C4-2B (cell line): ENCODE measurements around the gene GPR150.

Source experiments
- H3K27ac ChIP-seq: fragments of 450-650 bp; 2 replicates; pipeline ENCODE4 v1.5.1; 2017
- ZFX ChIP-seq: fragments of 450-650 bp; IDR thresholded peaks from 2 replicates; pipeline ENCODE4 v1.6.1; 2017
- TF ChIP-seq, protein P1 (sequence below): fragments of 450-650 bp; conservative IDR thresholded peaks from 2 replicates; pipeline ENCODE4 v1.5.1; 2017; ENCODE audit warnings: mild to moderate bottlenecking

The GPR150 gene

DNA sequence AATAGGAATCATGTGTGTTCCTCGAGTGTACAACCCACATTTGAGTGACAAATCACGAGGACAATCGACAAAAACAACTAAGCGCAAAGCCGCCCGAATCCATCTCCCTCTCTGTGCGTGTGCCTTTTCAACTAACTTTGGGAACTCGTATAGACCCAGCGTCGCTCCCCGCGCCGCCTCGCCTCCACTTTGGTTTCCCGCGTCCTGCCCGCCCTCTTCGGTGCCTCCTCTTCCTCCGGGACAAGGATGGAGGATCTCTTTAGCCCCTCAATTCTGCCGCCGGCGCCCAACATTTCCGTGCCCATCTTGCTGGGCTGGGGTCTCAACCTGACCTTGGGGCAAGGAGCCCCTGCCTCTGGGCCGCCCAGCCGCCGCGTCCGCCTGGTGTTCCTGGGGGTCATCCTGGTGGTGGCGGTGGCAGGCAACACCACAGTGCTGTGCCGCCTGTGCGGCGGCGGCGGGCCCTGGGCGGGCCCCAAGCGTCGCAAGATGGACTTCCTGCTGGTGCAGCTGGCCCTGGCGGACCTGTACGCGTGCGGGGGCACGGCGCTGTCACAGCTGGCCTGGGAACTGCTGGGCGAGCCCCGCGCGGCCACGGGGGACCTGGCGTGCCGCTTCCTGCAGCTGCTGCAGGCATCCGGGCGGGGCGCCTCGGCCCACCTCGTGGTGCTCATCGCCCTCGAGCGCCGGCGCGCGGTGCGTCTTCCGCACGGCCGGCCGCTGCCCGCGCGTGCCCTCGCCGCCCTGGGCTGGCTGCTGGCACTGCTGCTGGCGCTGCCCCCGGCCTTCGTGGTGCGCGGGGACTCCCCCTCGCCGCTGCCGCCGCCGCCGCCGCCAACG is at the start of gene GPR150:
GPR150 (plus strand) TSS at position 58 of the 840 bp plus-strand sequence; CDS start at position 247, 189 bp downstream.
- TF ChIP-seq, protein P1, sequence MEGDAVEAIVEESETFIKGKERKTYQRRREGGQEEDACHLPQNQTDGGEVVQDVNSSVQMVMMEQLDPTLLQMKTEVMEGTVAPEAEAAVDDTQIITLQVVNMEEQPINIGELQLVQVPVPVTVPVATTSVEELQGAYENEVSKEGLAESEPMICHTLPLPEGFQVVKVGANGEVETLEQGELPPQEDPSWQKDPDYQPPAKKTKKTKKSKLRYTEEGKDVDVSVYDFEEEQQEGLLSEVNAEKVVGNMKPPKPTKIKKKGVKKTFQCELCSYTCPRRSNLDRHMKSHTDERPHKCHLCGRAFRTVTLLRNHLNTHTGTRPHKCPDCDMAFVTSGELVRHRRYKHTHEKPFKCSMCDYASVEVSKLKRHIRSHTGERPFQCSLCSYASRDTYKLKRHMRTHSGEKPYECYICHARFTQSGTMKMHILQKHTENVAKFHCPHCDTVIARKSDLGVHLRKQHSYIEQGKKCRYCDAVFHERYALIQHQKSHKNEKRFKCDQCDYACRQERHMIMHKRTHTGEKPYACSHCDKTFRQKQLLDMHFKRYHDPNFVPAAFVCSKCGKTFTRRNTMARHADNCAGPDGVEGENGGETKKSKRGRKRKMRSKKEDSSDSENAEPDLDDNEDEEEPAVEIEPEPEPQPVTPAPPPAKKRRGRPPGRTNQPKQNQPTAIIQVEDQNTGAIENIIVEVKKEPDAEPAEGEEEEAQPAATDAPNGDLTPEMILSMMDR = no peak
- no peak for TF ChIP-seq ZFX
- no peak within 1 kb of the TSS for H3K27ac ChIP-seq

DNA sequence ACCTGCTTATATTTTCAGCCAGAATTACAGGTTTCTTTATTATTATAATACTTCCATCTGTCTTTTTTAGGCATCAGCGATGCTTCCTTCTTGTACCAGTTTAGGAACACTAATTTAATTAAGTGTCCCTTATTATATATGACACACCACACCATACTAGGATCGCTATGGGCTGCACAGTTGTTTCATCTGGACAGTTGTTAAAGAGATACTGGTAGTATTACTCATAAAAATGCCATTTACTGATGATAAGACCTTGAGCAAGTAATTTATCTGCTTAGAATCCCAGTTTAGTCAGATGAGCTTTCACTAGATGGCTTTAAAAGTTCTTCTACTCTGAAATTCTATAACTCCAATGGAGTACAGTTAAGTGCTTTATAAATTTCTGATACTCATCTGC is 47.9 kb upstream of the GPR150 start:
- TF ChIP-seq, protein P1 = no peak
- no peak for TF ChIP-seq ZFX
- no peak overlapping the region for H3K27ac ChIP-seq

DNA sequence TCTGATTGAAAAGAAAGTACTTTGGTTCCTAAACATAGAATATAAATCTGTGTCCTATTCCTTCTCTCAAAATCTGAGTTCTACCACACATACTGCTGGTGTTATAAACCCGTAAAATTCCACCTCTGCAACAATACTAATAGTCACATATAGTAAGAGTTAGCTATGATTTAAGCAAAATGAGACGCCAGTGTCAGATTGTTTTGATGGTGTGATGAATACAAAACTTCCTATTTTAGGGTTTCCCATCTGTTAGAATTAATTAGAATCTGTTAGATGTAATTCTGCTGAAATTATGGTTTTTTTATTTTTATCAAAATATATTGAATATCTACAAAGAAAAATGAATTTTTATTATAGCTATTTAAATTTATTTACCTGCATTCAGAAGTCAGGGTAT is 38.3 kb upstream of the GPR150 start:
- H3K27ac ChIP-seq = no peak overlapping the region
- TF ChIP-seq, protein P1 = no peak
- TF ChIP-seq ZFX = no peak

DNA sequence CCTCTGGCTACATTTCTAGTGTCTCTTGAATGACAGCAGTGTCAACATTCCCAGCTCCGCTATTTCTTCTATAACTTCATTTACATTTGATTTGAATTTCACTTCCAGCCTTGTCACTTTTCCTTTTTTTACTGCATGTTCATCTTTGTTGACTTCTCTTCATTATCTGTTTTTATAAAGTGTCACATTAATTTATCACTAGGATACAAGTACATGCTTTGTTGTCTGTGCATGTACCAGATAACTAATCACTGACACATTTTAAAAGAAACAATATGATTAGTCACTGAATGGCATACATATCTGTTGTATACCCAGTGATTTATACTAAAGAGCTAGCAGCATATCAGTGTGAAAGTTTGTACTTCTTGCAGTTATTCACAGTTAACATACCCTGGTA is 35.9 kb upstream of the GPR150 start:
- TF ChIP-seq, protein P1 = no peak
- TF ChIP-seq ZFX = no peak
- no peak overlapping the region for H3K27ac ChIP-seq

DNA sequence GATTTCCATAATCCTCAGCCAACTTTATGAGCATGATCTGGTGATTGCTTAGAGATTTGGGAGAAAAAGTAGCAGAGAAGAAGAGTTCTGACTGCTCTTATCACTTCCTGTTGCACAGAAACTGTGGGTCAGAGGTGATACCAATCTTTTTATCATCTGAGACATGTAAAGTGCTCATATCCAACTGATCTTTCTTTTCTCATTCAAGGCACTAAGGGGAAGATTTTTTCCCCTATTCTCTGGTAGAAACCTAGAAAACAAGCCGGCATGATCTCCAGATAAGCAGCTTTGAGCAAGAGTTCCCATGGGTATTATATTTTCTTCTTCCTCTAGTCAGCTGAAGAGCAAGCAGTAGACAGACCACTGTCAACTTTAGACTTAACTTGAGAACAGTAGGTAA is 29.0 kb upstream of the GPR150 start:
- TF ChIP-seq ZFX = no peak
- TF ChIP-seq, protein P1 = no peak
- no peak overlapping the region for H3K27ac ChIP-seq

DNA sequence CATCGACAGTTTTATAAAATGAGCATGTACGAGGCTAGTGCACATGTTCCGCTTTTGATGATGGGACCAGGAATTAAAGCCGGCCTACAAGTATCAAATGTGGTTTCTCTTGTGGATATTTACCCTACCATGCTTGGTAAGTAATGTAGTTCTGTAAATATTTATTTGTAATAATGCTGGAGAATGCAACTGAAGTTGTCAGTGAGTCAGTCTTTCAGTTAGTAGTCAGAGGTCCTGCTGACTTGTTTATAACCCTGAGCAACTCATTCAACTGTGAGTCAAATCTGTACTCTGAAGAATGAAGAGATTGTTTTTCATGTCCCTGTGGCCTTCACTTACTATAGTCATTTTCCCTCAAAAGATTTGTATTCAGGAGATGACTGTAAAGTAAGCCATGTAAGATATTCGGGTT is 28.4 kb upstream of the GPR150 start:
- no peak overlapping the region for H3K27ac ChIP-seq
- TF ChIP-seq, protein P1 = no peak
- no peak for TF ChIP-seq ZFX

DNA sequence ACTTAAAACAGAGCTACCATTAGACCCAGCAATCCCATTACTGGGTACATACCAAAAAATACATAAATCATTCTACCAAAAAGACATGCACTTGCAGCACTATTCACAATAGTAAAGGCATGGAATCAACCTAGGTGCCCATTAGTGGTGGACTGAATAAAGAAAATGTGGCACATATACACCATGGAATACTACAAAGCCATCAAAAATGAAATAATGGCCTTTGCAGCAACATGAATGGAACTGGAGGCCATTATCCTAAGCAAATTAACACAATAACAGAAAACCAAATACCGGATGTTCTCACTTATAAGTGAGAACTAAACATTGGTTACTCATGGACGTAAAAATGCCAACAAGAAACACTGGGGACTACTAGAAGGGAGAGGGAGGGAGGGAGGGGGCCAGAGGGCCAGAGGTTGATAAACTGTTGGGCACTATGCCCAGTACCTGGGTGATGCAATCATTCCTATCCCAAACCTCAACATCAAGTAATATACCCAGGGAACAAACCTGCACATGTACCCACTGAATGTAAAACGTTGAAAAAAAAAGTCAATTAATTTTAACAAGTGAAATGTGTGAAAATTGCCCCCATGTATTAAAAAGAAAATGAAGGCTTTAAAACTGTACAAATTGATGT is 24.5 kb upstream of the GPR150 start:
- H3K27ac ChIP-seq = no peak overlapping the region
- TF ChIP-seq ZFX = no peak
- TF ChIP-seq, protein P1 = no peak
